Activated naive CD4-positive, alpha-beta T cell treated with anti-CD3 and anti-CD28 coated beads, Interleukin-2, amount 50 U/mL, for 72 hours (primary cell): ENCODE measurements around the gene PDE10A. TPM values are rescaled to one million over a fixed set of nuclear protein-coding genes. Genes with fewer than 3 reads are reported as not detected.
"Not testable (repeated sequence)": the region's sequence is repeated elsewhere in the genome, so short reads cannot be mapped to it uniquely, and the experiment has no call there.

Experiments
- ATAC-seq, 2 donors: fragments of 150-1000 bp; cut with Tn5 transposase; 2 replicates each; pipeline ENCODE4 v1.10.0; 2021; ENCODE audit warnings: mild to moderate bottlenecking in 2 of 2, moderate library complexity in 2 of 2
- DNase-seq, 2 donors: peaks; one replicate each; pipeline ENCODE4 v3.0.0; 2021 to 2022; ENCODE audit warnings: low spot score in 2 of 2
- H3K27ac Mint-ChIP-seq, 2 donors: one replicate each; pipeline ENCODE4 v1.8.0; 2022; ENCODE audit warnings: mild to moderate bottlenecking in 2 of 2, mixed read lengths in 2 of 2
- H3K36me3 Mint-ChIP-seq, 2 donors: one replicate each; pipeline ENCODE4 v1.8.0; 2022; ENCODE audit warnings: mixed read lengths in 2 of 2
- H3K9me3 Mint-ChIP-seq, 2 donors: one replicate each; pipeline ENCODE4 v1.8.0; 2022; ENCODE audit warnings: mixed read lengths in 2 of 2
- total RNA-seq, 2 donors: library from RNA; stranded (reverse); gene quantifications; one replicate each; pipeline ENCODE4 v1.2.3, GENCODE V29; 2022

The PDE10A gene
- total RNA-seq, 2 donors from 2014 or later: not detected

DNA sequence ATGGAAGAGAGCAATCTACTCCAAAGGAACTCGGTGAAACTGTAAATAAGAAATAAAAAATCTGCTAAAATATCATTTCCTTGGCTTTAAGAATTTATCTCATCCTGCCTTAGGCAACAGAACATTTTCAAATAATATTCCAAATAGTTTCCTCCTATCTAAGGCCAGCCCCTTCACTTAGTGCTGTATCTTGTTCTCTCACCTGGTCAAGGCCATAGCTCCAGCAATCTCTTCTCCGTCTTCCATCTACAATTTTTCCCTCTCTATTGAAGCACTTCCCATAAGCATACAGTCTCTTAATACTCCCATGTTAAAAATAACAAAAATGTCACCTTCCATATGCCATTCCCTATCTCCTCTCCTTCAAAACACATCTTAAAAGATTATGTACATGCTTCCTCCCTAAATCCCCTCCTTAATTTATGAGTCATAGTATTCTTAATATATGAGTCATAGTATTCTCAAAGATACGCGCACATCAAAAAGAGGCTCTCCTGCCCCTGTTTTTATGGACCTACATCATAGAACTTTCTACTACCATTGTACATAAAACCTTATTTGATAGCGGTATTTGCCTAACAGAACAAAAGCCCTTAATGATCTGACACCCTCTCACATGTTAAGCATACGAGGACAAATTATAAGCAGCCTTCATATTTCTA is 146.9 kb downstream of the PDE10A start:
- H3K9me3 Mint-ChIP-seq: peaks cover 4 to 6% of the 10 kb centered on the region in 2 donors
- DNase-seq (no peak), ATAC-seq (no peak)
- no peaks in the 10 kb centered on the region for H3K36me3 Mint-ChIP-seq
- no peak overlapping the region for H3K27ac Mint-ChIP-seq

DNA sequence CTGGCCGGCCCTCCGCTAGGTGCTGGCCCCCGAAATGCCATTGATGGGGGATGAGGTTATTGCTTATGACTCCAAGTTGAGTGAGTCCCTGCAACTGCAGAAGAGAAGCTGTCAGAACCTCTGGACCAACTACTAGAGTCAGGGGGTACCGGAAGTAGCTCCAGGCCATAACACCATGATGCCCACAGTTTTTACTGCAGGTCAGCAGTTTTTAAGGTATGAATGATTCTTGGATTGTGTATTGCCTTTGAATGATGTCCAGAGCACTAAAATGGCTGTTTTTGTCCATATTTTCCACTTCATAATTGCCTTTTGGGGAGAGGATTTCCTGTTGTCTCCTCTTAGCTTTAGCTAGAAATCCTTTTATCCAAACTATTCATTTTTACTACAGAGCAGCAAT is 148.4 kb downstream of the PDE10A start:
- peaks cover 5 to 8% of the 10 kb centered on the region in 2 donors for H3K9me3 Mint-ChIP-seq
- no peak for ATAC-seq
- H3K36me3 Mint-ChIP-seq: no peaks in the 10 kb centered on the region
- DNase-seq: no peak
- no peak overlapping the region for H3K27ac Mint-ChIP-seq

DNA sequence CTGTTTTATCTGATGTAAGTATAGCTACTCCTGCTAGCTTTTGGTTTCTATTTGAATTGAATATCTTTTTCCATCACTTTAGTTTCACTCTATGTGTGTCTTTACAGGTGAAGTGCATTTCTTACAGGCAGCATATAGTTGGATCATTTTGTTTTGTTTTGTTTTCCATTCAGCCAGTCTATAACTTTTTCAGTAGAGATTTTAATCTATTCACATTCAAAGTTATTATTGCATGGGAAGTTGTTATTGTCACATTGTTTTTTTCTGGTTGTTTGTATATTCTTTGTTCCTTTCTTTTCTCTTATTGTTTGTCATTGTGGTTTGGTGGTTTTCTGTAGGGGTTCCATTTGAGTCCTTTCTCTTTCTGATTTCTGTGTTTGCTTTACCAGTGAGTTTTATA is 151.2 kb downstream of the PDE10A start:
- H3K27ac Mint-ChIP-seq: no peak overlapping the region
- DNase-seq (no peak), ATAC-seq (peak in 1 of 2 donors; percentile 92)
- peaks cover 3 to 5% of the 10 kb centered on the region in 2 donors for H3K9me3 Mint-ChIP-seq
- no peaks in the 10 kb centered on the region for H3K36me3 Mint-ChIP-seq

GRCh38 chr6:165508321-165508869 is 154.6 kb downstream of the PDE10A start:
- no peak overlapping the region for H3K27ac Mint-ChIP-seq
- ATAC-seq: no peak
- peaks cover 0 to 3% of the 10 kb centered on the region in 2 donors for H3K9me3 Mint-ChIP-seq
- H3K36me3 Mint-ChIP-seq: no peaks in the 10 kb centered on the region
- DNase-seq: no peak

GRCh38 chr6:165506657-165507056 is 156.4 kb downstream of the PDE10A start:
- Mint-ChIP-seq H3K9me3 (peaks cover 4 to 5% of the 10 kb centered on the region in 2 donors), H3K36me3 (no peaks in the 10 kb centered on the region), H3K27ac (no peak overlapping the region)
- DNase-seq (no peak), ATAC-seq (no peak)

- ATAC-seq, DNase-seq, H3K36me3 Mint-ChIP-seq, H3K27ac Mint-ChIP-seq, H3K9me3 Mint-ChIP-seq: not testable (repeated sequence)
Measured at GRCh38 chr6:165500214-165500907, 162.7 kb downstream of the PDE10A start.

- ATAC-seq: no peak
- Mint-ChIP-seq H3K27ac (no peak overlapping the region), H3K9me3 (peaks cover 5 to 11% of the 10 kb centered on the region in 2 donors), H3K36me3 (no peaks in the 10 kb centered on the region)
- DNase-seq: no peak
Measured at GRCh38 chr6:165497472-165497871, 165.6 kb downstream of the PDE10A start.

GRCh38 chr6:165488624-165489295 is 174.3 kb downstream of the PDE10A start:
- DNase-seq: no peak
- Mint-ChIP-seq H3K27ac (no peak overlapping the region), H3K9me3 (peaks cover 9 to 12% of the 10 kb centered on the region in 2 donors), H3K36me3 (no peaks in the 10 kb centered on the region)
- no peak for ATAC-seq

DNA sequence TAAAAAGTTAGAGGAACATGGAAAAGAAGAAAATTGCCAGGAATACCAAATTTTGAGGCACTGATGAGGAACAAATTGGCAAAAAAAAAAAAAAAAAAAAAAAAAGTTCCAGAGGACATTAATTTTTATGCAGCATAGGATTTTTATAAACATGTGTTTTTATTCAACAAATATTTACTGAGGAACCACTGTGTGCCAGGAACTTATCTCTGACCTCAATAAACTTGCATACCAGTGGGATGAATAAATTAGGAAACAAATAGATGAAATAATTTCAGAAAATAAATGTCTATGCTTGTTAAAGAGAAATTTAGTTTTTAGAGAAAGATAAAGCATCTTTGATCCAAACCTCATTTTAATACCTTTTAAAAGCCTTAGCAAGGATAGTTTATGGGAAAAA is 175.1 kb downstream of the PDE10A start:
- ATAC-seq: no peak
- Mint-ChIP-seq H3K9me3 (peaks cover 9 to 12% of the 10 kb centered on the region in 2 donors), H3K27ac (no peak overlapping the region), H3K36me3 (no peaks in the 10 kb centered on the region)
- no peak for DNase-seq

DNA sequence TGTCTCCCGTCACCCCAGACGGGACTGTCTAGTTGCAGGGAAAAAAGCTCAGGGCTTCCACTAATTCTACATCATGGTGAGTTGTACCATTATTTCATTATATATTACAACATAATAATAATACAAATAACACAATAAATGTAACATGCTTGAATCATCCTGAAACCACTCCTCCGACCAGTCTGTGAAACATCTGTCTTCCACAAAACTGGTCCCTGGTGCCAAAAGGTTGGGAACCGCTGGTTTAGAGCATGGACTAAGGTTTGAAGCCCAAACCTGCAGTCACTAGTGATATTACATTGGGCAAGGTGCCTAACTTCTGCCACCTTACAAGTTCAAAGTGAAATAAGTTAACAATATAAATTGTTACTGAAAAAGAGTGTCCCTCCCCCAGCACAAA is 175.7 kb downstream of the PDE10A start:
- ATAC-seq (no peak), DNase-seq (no peak)
- no peak overlapping the region for H3K27ac Mint-ChIP-seq
- peaks cover 6 to 12% of the 10 kb centered on the region in 2 donors for H3K9me3 Mint-ChIP-seq
- no peaks in the 10 kb centered on the region for H3K36me3 Mint-ChIP-seq

DNA sequence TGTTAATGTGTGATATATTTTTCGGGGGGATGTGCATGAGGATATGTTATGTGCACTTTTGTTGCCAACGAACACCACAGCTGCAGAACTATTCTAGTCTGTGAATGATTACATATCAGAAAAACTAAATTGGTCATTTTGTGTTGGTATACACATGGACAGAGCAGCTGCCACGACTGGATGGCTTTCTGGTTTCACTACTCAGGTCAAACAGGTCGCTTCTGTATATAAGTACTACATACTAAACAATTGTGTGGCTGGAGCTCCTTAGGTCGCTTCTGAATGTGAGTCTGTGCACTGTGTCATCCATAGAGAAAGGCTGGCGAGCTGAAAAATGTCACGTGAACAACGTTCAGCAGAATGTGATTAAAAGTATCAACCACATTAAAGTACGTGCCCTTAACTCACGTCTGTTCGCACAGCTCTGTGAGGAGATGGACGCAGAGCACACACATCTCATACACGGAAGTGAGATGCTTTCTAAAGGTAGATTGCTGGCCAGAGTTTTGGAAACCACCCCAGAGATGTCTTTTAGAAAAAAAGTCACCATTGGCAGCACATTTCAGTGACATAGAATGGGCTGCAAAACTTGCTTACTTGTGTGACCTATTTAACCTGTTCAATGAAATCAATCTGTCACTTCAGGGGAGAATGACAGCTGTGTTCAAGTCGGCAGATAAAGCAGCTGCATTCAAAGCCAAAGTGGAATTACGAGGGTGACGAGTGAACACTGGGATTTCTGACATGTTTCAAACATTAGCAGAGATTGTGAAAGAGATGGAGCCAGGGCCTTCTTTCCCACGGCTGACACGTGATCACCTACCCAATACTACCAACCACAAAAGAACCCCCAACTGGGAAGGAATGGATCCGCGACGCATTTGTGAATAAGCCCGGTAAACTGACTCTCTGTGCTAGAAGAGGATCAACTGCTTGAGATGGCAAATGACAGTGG is 176.6 kb downstream of the PDE10A start:
- no peak overlapping the region for H3K27ac Mint-ChIP-seq
- DNase-seq (no peak), ATAC-seq (no peak)
- no peaks in the 10 kb centered on the region for H3K36me3 Mint-ChIP-seq
- H3K9me3 Mint-ChIP-seq: peaks cover under 1 to 11% of the 10 kb centered on the region in 2 donors

GRCh38 chr6:165484178-165484889 is 178.7 kb downstream of the PDE10A start:
- ATAC-seq (no peak), DNase-seq (no peak)
- no peaks in the 10 kb centered on the region for H3K36me3 Mint-ChIP-seq
- no peak overlapping the region for H3K27ac Mint-ChIP-seq
- peaks cover 0 to 4% of the 10 kb centered on the region in 2 donors for H3K9me3 Mint-ChIP-seq

GRCh38 chr6:165481921-165482320 is 181.1 kb downstream of the PDE10A start:
- Mint-ChIP-seq H3K27ac (no peak overlapping the region), H3K36me3 (no peaks in the 10 kb centered on the region), H3K9me3 (peaks cover 0 to 4% of the 10 kb centered on the region in 2 donors)
- ATAC-seq (no peak), DNase-seq (no peak)

DNA sequence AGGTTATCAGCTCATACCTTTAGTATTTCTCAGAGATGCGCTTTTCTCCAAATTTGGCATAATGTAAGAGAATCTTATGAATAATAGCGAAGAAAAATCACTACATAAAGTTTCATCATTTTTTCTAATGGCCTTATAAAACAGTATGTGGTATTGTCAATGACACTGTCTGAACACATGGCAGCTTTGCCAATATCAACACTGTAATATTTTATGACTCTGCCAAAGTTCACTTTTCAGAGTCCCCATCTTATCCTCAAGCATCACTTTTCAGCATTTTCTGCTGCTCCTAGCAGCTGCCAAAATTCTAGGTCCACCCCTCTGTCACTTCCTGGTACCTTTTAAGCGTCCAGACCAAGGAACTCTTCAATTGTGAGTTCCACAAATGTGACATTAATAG is 182.1 kb downstream of the PDE10A start:
- ATAC-seq: no peak
- DNase-seq: no peak
- H3K9me3 Mint-ChIP-seq: peaks cover 0 to 4% of the 10 kb centered on the region in 2 donors

DNA sequence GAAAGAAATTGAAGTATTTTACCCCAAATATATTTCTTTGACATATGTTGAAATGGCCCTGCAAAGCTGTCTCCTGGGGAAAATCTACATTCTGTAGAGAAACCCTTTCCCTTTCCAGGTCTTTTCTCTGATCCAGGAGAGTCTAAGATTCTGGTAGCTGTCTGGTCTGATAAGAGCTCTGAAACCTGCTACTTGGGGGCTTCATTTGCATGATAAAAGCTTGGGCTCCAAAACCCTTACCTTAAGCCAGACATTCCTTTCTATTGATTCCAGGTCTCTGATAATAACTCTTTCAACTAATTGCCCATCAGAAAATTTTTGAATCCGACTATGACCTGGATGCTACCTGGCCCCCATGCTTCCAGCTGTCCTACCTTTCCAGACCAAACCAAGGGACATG is 184.5 kb downstream of the PDE10A start:
- Mint-ChIP-seq H3K36me3 (no peaks in the 10 kb centered on the region), H3K27ac (no peak overlapping the region), H3K9me3 (peaks cover 0 to 4% of the 10 kb centered on the region in 2 donors)
- ATAC-seq: no peak
- no peak for DNase-seq

More for the DNA sequence above, 182.1 kb downstream of the PDE10A start:
- H3K36me3 Mint-ChIP-seq: no peaks in the 10 kb centered on the region
- H3K27ac Mint-ChIP-seq: no peak overlapping the region

- Mint-ChIP-seq H3K36me3 (no peaks in the 10 kb centered on the region), H3K9me3 (peaks cover 10 to 15% of the 10 kb centered on the region in 2 donors), H3K27ac (no peak overlapping the region)
- DNase-seq: no peak
- ATAC-seq: no peak
Measured at GRCh38 chr6:165469483-165469882, 193.6 kb downstream of the PDE10A start.
